GM12874 (cell line): ENCODE results near the gene RTL10.

Experiments used
- CTCF ChIP-seq: IDR thresholded peaks from 2 replicates; pipeline ENCODE4 v1.5.1; 2011; ENCODE audit warnings: low read depth, mild to moderate bottlenecking, control low read depth, low read length, moderate library complexity; ENCODE audit not compliant: insufficient read depth

The RTL10 gene

DNA sequence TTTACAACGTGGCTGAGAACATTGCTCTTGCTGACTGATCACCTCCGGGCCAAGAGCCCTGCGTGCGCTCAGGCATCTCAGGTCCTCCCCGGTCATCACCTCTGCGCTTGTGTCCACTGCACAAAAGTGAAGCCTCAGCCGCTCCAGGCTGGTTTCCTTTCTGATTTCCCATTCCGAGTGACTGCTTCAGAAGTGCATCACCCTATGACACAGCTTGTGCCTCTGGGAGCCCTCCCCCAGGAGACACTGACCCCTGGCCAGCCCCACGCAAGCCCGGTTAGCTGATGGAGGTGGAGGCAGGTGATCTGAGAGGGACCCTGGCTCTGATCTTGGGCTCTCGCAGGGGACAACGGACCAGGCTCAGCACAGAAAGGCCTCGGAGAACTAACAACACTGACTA is 38.3 kb upstream of the RTL10 start:
- no peak for TF ChIP-seq CTCF

DNA sequence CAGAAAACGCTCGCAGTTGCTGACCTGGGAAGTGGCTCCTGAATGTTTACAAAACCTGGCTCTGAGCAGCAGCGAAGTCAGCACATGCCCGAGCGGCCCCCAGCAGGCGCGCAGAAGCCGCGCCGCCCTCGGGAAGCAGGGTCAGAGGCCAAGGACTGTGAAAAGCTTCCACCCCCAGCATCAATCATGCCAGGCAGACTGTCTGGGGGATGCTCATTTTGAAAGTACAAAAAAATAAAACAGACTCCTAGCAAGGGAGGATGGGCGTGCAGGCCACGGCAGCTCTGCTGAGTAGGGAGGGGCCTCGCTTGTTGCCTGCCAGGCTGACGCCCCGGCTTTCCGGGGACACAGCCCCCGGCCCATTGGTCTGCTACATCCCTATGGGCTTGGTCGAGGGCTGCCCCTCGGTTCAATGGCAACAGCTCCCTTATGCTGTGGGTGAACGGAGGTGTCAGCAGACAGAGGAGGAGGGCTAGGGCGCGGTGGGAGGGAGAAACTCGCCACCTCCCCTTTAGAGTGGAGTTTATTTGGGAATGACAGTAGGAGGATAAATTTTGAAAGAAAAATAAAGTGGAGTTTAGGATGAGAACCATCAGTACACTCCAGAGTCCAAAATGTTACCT is 37.7 kb upstream of the RTL10 start:
- no peak for TF ChIP-seq CTCF

DNA sequence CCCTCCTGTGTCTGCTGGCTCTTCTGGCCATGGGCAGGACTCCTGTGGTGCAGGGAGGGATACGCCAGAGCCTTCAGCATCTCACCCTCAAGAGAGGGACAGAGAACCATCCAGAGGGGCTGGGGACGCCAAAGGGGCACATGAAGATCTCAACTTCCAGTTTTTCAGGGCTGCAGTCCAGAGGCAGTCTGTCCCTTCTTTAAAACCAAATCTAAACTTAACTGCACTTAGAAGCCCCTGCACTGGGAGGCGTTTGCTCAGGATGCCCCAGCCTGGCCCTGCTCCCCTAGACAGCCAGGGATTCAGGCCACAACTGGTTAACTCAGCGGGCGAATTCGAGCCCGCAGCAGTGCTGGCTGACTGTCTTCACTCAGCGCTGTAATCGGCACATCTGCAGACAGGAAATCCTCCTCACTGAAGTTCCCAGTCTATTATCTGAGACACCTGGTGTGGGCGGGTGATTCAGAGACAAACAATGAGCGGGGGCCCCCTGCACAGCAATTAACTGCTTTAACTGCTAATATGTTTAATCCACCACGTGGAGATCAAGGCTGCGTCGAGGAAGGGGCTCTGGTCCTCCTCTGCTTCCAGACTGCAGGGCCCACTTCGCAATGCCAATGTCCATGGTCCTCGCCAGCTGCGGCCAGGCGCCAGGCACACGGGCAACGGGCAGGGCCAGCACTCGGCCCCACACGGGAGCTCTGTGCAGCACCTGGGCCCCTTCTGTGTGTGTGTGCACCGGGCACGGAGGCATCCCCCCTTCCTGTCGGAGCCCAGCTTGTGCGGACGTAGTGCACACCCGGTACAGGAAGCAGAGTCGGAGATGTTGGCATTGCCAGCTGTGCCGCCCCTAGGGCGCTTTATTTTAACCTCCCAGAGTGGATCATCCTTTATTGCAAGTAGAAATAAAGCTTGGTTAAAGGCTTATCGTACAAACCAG is 36.9 kb upstream of the RTL10 start:
- TF ChIP-seq CTCF, result no peak

DNA sequence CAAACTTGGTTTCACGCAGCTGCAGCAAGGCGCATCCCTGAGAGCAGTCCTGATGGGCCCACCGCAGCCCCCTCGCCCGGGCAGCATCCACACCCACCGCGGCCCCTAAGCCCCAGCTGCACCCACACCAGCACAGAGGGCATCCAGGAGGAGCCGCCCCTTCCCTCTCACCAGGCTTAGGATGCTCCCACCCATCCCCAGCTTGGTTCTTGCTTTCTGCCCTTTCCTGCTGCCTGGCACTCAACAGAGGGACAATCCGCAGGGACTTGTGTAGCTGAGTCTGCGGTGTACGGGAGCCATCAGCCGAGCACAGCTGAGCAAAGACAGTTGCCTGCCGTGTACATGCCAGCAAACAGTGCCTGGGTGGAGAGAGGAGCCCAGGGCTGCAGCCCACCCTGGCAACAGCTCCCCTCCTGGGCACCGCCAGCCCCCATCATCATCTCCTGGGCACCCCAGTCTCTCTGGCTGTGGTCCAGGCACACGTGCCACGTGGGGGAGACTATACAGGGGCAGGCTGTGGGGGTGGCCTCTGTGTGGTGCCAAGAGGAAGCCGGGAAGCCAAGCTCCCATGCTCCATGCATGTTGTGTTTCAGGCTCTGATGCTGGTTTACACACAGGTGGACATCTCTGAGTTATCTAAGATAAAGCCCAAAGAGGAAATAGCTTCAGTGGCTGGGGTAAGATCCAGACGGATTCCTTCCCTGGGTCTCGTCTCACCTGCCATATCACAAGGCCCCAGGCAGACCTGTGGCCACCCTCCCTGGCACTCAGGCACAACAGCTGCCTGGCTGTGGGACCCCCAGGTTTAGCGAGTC is 36.0 kb upstream of the RTL10 start:
- TF ChIP-seq CTCF, result no peak

DNA sequence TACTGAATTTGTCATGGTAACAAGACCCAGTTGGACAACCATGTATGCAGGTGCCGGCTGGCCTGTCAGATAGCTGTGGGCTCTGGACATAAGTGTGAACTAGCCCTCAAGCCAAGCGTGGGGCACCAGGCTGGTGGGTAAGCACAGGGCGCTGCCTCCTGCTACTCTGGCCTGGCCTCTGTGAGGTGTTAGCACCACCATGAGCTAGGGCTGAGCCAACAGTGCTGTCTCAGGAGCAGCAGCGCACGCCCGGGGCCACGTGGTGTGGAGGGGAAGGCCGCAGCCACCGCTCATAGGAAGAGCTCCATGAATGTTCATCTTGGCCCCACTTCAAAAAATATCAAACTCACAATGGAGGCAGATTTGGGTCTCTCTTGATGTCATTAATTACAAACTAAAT is 35.3 kb upstream of the RTL10 start:
- no peak for TF ChIP-seq CTCF

- TF ChIP-seq CTCF, result no peak
Measured at GRCh38 chr22:19888131-19888746, 33.6 kb upstream of the RTL10 start.
